DND-41 (cell line): ENCODE measurements around the gene IFI27L1.
"Not testable (repeated sequence)": the region's sequence is repeated elsewhere in the genome, so short reads cannot be mapped to it uniquely, and the experiment has no call there.

Experiments
- EZH2 ChIP-seq: IDR thresholded peaks from 3 replicates; pipeline ENCODE4 v1.6.1; 2012; ENCODE audit warnings: borderline replicate concordance, low read depth, mild to moderate bottlenecking, moderate library complexity, low read length, inconsistent platforms; ENCODE audit not compliant: severe bottlenecking
- TF ChIP-seq, protein P1 (sequence below): IDR thresholded peaks from 2 replicates; pipeline ENCODE4 v1.5.1; 2012; ENCODE audit warnings: borderline replicate concordance, low read length, moderate library complexity, mild to moderate bottlenecking; ENCODE audit not compliant: poor library complexity, severe bottlenecking; ENCODE audit errors: extremely low read depth

- TF ChIP-seq, protein P1, sequence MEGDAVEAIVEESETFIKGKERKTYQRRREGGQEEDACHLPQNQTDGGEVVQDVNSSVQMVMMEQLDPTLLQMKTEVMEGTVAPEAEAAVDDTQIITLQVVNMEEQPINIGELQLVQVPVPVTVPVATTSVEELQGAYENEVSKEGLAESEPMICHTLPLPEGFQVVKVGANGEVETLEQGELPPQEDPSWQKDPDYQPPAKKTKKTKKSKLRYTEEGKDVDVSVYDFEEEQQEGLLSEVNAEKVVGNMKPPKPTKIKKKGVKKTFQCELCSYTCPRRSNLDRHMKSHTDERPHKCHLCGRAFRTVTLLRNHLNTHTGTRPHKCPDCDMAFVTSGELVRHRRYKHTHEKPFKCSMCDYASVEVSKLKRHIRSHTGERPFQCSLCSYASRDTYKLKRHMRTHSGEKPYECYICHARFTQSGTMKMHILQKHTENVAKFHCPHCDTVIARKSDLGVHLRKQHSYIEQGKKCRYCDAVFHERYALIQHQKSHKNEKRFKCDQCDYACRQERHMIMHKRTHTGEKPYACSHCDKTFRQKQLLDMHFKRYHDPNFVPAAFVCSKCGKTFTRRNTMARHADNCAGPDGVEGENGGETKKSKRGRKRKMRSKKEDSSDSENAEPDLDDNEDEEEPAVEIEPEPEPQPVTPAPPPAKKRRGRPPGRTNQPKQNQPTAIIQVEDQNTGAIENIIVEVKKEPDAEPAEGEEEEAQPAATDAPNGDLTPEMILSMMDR, result not testable (repeated sequence)
- TF ChIP-seq EZH2, result not testable (repeated sequence)
Measured at GRCh38 chr14:94072076-94072475, 9.0 kb upstream of the IFI27L1 start.
